COLO668 (cell line): ENCODE data around the gene SCN4A.
"Not testable (repeated sequence)": the region's sequence is repeated elsewhere in the genome, so short reads cannot be mapped to it uniquely, and the experiment has no call there.

ENCODE experiments used
- DNase-seq: peaks from one replicate; lab custom pipeline; 2025; ENCODE audit not compliant: unreplicated experiment; lab: John Stamatoyannopoulos, UW

Gene SCN4A

DNA sequence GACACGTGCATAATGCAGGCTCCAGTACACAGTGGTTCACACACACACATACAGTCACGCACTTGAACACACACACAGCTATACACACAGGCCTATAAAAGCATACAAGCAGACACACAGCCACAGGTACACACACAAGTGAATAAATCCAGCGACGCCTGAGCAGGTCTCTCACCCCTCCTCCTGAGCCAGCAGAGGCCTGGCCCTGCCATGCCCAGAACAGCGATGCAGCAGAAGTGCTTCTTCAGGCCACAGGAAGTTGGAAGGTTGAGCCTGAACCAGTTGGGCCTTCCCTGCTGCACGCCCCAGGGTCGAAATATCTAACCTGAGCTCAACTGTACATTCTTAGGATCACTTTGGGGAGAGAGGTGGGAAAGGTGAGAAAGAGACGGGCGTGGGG lies 33.3 kb downstream of the SCN4A start:
- no peak for DNase-seq

- DNase-seq = no peak
Measured at GRCh38 chr17:63937920-63938319, 34.8 kb downstream of the SCN4A start.

DNA sequence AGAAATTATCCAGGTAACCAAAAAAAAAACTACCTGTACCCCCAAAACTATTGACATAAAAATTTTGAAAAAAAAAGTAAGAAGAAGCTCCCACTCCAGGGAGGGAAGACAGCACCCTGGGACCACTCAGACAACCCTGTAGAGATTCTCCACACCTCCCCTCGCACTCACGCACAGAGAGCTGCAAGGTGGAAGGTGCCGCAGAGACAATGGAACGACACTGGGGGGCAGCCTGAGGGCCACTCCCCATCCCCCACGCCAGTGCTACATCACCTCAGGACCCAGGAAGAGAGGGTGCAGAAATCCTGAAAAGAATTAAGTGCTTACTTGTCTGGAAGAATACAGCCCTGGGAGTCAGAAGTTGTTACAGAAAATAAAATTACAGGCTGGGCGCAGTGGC lies 35.4 kb downstream of the SCN4A start:
- no peak for DNase-seq

DNA sequence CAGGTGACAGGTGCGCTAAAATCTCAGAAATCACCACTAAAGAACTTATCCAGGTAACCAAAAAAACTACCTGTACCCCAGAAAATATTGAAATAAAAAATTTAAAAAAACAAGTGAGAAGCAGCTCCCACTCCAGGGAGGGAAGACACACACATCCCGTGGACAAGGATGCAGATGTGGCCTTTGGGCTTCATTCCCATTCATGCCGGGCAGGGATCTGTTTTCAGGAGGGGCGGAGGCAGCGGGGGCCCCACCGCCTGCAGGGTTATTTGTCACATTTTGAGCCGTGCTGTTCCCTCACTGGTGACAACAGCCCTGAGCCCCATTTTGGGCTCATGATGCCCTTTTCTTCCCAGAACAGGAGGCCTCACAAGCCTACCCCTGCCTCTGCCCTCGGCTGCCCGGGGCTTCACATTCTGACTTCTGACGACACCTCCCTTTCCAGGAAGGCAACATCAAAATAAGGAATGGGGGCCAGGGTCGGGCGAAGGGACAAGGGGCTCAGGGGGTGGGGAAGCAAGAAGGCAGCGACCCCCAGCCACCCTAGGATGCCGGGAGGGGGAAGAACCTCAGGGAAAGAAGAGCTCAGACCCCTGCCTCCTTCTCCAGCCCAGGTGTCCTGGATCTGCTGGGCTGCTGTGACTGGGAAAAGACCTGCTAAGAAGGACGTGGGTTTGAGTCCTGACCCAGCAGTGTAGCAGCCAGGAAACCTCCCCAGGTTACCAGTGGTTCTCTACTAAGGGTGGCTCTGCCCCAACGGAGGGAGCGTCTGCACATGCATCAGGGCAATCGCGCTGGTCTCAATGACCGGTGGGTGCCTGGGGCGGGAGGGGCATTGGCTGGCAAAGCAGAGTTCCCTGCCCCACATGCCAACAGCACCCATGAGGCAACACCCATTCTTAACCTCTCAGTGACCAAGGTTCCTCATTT lies 38.3 kb downstream of the SCN4A start:
- DNase-seq = no peak

- DNase-seq = no peak
Measured at GRCh38 chr17:63933598-63933997, 39.1 kb downstream of the SCN4A start.

- no peak for DNase-seq
Measured at GRCh38 chr17:63932721-63933120, 40.0 kb downstream of the SCN4A start.

GRCh38 chr17:63931981-63932561 lies 40.6 kb downstream of the SCN4A start, which contains the start of gene CD79B:
TSS of gene CD79B (minus strand) at chr17:63932331. CDS start at chr17:63932261, 70 bp downstream.
- no peak for DNase-seq

GRCh38 chr17:63930951-63931575 lies 41.7 kb downstream of the SCN4A start:
- no peak for DNase-seq

- no peak for DNase-seq
Measured at GRCh38 chr17:63929860-63930766, 42.6 kb downstream of the SCN4A start.

DNA sequence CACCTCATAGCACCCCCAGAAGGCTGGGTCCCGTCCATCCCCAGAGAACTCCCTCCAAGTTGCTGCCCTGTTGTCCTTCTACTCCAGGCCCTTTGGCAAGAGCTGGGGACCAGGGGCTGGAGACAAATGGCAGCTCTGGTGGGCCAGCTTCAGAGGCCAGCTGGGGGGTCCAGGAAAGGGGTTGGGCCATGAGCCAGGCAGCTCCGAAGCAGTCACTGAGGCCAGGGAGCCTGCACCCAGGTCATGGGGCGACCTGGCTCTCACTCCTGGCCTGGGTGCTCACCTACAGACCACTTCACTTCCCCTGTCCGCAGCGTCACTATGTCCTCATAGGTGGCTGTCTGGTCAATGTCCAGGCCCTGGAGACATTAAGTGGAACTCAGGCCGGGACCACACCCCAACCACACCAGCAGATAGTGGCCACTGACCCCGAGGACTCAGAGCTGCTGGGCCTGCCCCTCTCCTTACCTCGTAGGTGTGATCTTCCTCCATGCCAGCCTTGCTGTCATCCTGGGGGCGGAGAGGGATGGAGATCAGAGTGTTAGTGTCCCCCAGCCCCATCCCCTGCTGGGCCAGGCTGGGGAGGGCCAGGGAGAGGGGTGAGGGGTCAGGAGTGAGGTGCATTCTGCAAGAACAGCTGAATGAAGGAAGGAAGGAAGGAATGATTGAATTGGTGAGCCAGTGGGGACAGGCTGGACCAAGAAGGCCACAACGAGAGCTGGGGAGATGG lies 43.6 kb downstream of the SCN4A start:
- no peak for DNase-seq

GRCh38 chr17:63928172-63928666 lies 44.5 kb downstream of the SCN4A start:
- DNase-seq = no peak

- DNase-seq = no peak
Measured at GRCh38 chr17:63927464-63928171, 45.1 kb downstream of the SCN4A start.

DNA sequence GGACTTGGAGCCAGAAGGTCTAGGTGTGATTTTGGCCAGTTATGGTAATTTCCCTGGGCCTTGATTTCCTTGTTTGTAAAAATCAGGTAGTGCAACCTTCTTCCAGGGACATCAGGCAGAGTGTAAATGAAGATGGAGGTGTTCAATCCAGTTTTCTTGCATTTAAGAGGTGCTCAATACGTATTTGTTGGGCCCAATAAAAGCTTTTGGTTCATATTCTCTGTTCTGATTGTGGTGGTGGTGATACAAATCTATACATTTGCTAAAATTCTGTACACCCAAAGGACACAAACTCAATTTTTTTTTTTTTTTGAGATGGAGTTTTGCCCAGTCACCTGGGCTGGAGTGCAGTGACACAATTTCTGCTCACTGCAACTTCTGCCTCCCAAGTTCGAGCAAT lies 46.6 kb downstream of the SCN4A start:
- DNase-seq = no peak

- no peak for DNase-seq
Measured at GRCh38 chr17:63925615-63926014, 47.1 kb downstream of the SCN4A start.

DNA sequence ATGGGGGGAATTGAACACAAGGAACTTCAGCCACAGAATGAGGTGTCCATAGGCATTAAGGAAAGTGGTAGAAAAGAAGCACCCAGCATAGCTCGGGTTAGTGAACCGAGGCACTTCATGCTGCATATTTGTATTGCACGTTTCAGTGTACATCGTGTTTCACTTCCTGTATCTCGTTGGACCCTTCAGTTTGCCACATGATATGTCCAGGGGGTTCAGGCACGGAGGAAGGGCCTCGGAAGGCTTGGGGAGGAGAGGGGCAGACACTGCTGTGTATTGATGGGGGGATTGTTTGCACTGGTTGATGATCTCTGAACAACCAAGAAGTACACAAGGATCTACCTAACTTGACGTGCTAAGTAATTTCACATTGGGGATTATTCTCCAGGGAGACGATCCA lies 50.3 kb downstream of the SCN4A start:
- peak; percentile 1 for DNase-seq

DNA sequence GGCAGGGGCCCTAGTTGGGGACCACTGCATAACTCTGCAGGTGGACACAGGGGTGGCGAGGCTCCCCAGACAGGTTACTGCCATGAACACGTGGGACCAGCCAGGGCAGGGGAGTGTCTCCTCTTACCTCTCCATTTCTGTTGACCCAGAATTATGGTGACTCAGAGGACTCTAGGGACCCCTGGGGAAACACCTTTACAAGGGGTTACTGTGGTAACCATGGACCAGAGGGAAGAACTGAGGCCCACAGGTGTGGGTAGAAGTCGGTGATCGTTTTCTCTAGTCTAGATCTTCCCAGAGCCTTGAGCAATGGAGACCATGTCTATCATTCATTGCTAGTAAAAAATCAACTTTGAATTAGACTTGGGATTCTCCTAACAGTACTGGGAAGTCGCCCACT lies 51.9 kb downstream of the SCN4A start:
- DNase-seq = not testable (repeated sequence)

GRCh38 chr17:63920050-63920449 lies 52.7 kb downstream of the SCN4A start:
- DNase-seq = not testable (repeated sequence)

DNA sequence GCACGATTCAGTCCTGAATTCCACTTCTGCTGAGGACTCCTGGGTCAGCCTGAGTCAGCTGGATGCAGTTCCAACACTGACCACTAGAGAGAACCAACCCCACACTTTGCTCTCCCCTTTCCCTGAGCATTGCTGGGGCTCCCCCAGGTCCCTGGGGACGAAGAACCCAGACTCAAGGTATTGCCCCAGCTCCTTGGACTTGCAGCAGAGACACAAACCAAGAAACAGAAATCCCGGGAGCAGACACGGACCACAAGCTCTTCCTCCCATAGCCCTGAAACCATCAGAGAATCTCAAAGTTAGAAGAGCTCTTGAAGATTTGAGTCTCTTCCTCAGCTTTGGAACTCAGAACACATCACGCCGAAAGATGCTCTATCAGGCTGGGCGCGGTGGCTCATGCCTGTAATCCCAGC lies 53.4 kb downstream of the SCN4A start:
- DNase-seq = peak; percentile 15

- DNase-seq = not testable (repeated sequence)
Measured at GRCh38 chr17:63918789-63919305, 53.9 kb downstream of the SCN4A start, which contains the start of gene GH1. TSS of gene GH1 (minus strand) at chr17:63918839. CDS start at chr17:63918776, 63 bp downstream.
